GM12891 (cell line): Measurements from ENCODE around the gene CNTNAP4.

ENCODE experiments used
- PAX5 ChIP-seq: IDR thresholded peaks from 2 replicates; pipeline ENCODE4 v1.6.1; 2011; ENCODE audit warnings: low read length, moderate library complexity, mild to moderate bottlenecking; ENCODE audit not compliant: insufficient read depth, severe bottlenecking
- POLR2A ChIP-seq: IDR thresholded peaks from 2 replicates; pipeline ENCODE4 v1.6.1; 2011; ENCODE audit warnings: low read depth, low read length, control low read depth
- POU2F2 ChIP-seq: IDR thresholded peaks from 2 replicates; pipeline ENCODE4 v1.6.1; 2011; ENCODE audit warnings: low read depth, mild to moderate bottlenecking, control low read depth, low read length, moderate library complexity
- SPI1 ChIP-seq: IDR thresholded peaks from 2 replicates; pipeline ENCODE4 v1.6.1; 2011; ENCODE audit warnings: low read depth, low read length, control low read depth
- TAF1 ChIP-seq: IDR thresholded peaks from 2 replicates; pipeline ENCODE4 v1.6.1; 2011; ENCODE audit warnings: low read depth, low read length, control low read depth

GRCh38 chr16:76292218-76292617 is 15.0 kb downstream of the CNTNAP4 start:
- no peak for TF ChIP-seq POU2F2
- TF ChIP-seq POLR2A = no peak
- TF ChIP-seq TAF1 = no peak
- TF ChIP-seq SPI1 = no peak
- no peak for TF ChIP-seq PAX5
